Measurements from ENCODE around the gene BAG3.

Gene BAG3

DNA sequence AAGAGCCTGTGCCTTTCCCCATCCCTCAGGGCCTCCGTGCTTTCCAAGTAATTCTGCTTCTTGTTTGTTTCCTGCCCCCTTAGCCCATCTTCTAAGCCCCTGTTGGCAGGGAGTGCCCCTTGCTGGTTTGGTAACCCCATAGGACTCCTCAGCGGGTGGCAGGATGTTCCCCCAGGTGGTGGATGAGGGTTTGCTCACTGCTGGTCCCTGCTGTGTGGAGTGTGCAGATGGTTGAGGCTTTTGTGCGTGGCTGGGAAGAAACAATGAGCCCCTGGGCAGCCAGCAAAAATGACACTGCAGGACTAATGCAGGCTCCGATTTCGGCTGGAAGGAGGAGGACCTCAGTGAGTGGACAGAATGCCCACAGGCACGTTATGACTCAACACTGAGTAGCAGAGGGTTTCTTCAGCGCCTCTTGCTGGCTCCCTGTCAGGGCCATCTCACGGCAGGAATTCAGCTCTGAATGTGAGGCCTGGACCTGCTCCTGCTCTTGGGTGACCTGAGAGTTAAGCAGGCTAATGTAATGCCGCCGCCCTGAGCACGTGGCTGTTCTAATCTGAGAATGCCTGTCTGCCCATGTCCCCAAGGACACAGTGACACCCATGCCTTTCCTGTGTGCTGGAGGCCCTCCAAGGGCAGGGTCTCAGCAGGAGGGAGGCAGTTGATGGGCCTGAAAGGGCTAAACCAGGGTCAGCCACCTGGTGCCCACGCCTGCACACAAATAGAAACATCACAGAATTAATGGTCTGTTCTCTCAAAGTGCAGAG is 16.6 kb downstream of the BAG3 start:
- peak; percentile 28 for DNase-seq

DNA sequence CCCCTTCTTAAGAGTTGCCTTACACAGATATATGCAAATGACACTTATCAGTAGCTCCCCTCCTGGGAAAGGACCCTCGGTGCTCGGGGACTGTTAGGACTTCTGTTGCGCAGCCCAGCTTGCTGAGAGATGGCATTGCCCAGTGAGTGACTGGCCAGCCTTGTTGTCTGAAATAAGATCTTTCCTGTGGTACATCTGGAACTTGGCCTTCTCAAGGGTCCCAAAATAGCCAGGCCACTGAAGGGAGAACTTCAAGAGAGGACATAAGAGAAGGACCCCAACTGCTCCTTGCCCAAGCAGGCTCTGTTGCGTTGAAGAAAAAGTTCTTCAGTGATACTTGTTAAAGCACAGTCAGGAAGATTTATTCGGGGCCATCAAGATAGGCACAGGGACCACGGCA is 17.3 kb downstream of the BAG3 start:
- DNase-seq = no peak

DNA sequence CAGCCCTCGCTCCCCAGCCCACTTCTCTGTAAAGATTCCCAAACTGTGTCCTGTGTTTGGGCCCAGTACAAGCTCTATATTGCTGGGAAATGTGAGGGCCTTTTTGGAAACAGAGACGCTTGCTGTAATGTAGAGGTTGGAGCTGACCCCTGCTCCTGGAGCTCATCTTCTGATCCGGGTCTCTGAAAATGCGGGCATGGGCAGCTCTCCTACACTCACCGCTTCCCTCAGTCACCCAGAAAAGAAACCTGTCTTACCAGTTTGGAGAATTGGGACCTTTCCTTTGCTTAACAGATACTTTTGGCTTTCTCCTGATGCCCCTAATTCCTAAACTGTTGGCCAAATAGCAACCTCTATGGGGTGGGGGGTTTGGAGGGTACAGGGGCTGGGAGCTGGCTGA is 18.2 kb downstream of the BAG3 start:
- DNase-seq = no peak

DNA sequence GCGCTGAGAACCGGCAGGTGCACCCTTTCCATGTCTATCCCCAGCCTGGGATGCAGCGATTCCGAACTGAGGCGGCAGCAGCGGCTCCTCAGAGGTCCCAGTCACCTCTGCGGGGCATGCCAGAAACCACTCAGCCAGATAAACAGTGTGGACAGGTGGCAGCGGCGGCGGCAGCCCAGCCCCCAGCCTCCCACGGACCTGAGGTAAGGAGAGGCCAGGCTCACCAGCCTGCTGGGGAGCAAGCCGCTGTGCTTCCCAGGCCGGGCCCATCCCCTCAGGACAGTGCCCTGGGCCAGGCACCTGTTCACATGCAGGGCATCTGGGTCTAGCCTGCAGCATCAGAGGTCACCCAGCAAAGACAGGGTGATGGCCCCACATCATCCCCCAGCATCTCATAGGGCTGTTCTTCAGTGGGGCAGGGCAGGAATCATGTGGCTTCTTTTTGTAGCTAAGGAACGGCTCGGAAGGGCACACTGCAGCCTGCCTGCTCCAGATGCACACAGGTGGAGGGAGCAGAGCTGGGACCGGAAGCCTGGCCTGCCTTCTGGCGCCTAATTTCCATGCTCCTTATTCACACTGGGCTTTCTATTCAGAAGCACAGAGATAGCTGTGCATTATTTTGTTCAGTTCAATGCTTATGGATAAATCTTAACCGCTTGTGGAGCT is 18.9 kb downstream of the BAG3 start:
- DNase-seq = no peak

DNA sequence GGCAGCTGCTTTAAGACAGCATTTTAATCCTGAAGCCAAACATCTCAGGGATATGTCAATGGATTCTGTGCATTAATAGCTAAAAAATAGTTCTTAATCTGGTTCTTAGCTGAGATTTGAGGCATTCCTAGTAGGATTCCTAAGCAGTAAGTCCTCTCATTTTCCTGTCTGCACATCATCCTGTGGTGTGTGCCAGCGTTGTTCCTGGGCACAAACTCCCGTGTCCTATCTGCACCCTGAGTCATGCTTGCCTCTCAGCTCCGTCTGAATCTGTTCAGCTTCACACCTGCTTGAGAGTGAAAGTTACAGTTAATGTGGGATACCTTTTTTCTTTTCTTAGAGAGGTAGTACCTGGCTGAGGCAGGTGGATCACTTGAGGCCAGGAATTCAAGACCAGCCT is 19.5 kb downstream of the BAG3 start:
- no peak for DNase-seq

DNA sequence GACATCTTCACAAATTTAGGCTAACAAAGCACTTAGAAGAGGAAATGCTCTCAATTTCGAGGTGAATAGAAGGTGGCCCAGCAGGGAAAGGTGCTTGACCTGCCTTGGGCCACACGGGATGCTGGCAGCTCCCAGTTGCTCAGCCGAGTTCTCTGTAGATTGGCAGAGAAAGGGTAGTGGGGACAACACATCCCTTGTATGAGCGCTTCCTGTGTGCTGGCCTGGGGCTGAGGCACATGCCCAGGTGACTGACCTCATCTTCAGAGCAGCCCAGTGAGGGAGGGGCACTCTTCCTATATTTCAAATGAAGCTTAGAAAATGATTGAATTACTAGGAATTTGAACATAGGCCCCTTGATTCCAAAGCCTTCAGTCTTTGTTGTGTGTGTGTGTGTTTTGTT is 20.2 kb downstream of the BAG3 start:
- no peak for DNase-seq

DNA sequence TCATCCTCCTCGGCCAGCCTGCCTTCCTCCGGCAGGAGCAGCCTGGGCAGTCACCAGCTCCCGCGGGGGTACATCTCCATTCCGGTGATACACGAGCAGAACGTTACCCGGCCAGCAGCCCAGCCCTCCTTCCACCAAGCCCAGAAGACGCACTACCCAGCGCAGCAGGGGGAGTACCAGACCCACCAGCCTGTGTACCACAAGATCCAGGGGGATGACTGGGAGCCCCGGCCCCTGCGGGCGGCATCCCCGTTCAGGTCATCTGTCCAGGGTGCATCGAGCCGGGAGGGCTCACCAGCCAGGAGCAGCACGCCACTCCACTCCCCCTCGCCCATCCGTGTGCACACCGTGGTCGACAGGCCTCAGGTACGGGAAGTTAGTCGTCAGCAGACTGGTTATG is 21.1 kb downstream of the BAG3 start:
- no peak for DNase-seq

DNA sequence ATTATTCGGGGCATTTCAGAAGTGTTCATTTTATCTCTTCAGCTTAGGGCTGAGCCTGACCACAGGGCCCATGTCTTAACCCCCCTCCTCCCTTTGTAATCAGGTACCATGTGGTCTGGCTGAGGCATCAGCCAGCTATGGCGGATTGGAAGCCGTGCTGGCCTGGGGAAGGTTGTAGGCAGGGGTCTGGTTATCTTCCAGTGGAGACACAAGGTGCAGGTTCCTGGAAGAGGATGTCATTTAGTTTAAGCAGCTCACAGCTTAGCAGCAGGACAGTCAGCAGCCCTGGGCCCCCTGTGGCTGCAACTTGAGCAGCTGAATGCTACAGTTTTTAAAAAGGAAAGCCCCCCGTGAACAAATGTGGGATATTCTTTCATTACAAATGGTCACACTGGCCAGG is 22.1 kb downstream of the BAG3 start:
- DNase-seq = no peak

DNA sequence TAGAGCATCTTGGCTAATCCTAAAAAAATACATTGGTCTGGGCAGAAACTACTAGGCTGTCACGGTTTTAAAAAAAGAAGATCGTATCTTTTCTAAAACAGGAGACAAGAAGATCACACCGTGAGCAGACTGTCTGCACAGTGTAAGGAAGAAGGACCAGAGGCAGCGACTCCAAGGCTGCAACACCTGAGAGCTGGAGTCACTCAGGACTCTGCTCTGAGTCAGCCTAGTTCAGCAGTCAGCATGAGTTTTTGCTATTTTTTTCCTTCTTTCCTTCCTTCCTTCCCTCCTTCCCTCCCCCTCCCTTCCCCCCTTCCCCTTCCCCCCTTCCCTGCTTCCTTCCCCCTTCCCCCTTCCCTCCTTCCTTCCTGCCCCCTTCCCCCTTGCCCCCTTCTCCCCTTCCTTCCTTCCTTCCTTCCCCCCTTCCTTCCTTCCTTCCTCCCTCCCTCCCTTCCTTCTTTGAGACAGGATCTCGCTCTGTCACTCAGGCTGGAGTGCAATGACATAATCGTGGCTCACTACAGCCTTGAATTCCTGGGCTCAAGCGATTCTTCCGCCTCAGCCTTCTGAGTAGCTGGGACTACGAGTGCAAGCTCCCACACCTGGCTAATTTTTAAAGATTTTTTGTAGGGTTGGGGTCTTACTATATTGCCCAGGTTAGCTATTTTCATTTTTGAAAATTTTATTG is 24.4 kb downstream of the BAG3 start:
- DNase-seq = no peak

DNA sequence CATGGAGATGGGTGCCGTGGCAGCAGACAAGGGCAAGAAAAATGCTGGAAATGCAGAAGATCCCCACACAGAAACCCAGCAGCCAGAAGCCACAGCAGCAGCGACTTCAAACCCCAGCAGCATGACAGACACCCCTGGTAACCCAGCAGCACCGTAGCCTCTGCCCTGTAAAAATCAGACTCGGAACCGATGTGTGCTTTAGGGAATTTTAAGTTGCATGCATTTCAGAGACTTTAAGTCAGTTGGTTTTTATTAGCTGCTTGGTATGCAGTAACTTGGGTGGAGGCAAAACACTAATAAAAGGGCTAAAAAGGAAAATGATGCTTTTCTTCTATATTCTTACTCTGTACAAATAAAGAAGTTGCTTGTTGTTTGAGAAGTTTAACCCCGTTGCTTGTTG is 25.9 kb downstream of the BAG3 start:
- DNase-seq = no peak

DNA sequence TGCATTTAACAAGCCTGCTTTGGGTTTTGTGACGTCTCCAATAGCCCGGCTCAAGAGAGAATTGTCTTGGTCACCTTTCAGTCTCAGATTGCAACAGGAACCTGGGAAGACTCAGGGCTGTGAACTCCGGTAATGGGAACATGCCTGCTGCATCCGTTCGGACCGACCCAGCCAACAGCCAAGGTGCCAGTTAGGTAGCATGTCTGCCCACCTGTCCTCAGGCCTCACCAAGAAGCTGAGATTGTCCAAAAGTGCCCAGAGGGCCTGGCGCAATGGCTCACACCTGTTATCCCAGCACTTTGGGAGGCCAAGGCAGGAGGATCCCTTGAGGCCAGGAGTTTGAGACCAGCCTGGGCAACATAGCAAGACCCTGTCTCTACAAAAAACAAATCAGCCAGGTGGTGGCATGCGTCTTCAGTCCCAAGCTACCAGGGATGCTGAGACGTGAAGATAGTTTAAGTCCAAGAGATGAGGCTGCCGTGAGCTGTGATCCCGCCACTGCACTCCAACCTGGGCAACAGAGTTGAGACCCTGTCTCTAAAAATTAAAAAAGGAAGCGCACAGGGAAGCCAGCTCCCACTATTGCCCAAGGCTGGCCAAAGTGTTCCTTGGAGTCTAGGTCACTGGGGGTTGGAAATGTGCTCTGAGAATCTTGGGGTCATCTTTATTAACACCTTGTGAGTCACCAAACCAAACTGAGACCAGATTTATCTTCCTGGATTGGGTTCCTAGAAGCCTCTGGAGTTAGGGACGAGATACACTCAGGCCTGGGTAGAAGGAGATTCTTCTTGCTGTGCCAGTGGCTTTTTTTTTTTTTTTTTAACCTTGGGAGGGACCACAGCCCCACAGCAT is 26.9 kb downstream of the BAG3 start:
- DNase-seq = no peak

DNA sequence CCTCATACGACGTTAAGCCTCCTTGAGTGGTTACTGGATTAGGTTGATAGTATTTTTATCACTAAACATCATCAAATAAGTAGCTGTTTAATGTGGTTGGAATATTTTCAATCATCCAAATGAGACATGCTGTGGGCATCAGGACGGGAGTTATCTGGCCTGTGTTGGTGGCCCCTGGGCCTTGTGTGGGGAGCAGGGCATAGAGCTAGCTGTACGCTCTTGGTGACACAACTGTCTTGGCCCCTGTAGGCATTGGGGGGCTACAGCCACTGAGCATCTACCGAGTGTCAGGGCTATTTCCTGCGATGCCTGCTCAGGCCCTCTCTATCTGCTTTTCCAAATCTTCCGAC is 28.3 kb downstream of the BAG3 start:
- no peak for DNase-seq

DNA sequence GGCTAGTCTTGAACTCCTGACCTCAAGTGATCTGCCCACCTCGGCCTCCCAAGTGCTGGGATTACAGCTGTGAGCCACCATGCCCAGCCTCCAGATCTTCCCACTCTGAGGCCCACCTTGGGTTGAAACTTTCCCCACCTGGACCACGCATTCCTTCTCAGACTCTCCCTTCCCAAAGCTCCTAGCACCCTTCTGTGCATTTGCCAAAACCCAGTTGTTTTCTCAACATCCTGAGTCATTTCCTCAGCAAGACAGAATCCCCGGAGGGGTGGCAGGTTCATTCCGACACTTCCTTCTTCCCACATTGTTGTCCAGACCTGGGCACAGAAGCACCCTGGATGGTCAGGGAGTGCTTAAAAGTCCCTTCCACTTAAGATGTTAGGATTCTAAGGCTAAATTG is 28.9 kb downstream of the BAG3 start:
- no peak for DNase-seq

DNA sequence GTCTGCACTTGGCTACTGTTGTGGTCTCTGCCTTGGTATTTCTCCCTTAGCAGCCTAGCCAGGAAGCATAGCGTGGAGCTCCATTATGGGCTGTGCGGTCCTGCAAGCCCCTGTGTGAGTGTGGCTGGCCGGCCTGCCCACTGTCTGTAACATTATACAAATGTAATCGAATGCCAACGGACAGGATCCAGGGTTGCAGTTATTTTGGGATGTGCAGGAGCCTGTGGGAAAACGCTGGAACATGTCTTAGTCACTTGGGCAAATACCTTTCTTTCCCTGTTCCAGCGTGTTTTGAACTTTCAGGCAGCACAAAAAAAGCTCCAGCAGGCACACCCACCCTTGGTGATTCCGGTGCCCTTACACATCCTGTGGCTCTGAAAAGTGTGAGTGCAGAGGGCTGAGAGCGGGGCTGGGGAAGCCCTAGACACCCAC is 29.5 kb downstream of the BAG3 start:
- DNase-seq = no peak

DNA sequence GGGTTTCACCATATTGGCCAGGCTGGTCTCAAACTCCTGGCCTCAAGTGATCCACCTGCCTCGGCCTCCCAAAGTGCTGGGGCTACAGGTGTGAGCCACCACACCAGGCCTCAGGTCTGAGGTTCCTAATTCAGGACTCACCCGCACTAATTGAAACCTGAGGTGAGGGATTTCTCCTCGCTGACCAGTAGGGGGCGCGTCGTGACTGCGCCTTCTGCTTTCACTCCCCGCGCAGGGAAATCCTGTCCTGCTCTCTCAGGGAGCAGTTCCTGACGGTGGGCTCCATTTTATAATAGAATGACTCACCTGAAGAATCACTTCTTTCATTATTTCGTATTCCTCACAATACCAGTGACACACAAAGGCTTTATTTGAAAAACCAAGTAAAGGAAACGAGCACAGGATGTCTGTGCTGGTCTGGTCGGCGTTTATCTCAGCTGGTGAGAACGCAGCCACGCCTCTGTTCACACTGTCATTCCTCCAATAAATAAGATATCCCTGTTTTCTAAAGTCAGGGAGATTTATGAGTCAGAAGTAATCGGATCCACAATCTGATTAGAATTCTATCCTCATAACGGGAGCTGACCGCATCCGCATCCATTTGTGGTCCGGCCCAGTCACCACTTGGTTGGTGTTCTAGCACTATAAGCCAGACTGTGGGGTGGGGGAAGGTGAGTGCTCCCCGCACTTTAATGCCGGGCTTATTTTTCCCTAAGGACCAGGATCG is 35.4 kb downstream of the BAG3 start:
- peak; percentile 27 for DNase-seq

DNA sequence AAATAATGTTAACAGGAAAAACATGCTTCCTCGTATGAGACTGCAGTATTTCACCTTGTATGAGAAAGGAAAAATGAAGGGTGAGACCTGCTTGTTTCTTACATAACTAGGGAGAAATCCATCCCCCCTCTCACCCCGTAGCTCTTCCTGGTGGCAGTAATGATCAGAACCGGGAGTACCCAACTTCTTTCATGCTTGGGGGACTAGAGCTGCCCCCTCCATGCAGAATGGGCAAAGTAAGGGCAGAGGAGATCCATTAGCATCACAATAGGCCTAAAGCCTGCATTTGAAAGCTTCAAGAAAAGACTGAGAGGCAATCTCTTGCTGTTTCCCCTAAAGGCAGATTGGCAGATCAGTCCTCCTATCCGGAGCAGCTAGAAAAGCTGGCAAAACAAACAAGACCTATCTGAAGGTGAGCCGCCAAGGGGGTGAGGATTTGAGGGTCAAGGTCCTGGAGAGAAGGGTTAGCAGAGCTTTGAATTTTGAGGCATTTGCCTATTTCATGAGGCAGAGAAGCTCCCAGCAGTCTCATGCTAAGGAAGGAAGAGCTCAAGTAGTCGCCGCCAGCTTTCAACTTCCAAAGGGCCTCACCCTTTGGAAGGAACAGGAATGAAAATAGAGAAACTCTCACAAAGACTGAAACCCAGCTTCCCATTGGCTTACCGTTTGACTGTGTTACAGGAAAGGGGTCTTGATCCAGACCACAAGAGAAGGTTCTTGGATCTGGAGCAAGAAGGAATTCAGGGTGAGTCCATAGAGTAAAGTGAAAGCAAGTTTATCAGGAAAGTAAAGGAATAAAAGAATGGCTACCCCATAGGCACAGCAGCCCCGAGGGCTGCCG is 36.2 kb downstream of the BAG3 start:
- no peak for DNase-seq

DNA sequence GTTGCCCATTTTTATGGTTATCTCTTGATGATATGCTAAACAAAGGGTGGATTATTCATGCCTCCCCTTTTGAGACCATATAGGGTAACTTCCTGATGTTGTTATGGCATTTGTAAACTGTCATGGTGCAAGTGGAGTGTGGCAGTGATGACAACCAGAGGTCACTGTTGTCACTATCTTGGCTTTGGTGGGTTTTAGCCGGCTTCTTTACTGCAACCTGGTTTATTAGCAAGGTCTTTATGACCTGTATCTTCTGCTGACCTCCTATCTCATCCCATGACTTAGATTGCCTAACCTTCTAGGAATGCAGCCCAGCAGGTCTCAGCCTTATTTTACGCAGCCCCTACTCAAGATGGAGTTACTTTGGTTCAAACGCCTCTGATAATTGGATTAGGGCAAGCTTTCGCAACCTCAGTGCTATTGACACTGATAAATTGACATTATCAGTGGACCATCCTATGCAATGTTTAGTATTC is 36.9 kb downstream of the BAG3 start:
- DNase-seq = no peak

DNA sequence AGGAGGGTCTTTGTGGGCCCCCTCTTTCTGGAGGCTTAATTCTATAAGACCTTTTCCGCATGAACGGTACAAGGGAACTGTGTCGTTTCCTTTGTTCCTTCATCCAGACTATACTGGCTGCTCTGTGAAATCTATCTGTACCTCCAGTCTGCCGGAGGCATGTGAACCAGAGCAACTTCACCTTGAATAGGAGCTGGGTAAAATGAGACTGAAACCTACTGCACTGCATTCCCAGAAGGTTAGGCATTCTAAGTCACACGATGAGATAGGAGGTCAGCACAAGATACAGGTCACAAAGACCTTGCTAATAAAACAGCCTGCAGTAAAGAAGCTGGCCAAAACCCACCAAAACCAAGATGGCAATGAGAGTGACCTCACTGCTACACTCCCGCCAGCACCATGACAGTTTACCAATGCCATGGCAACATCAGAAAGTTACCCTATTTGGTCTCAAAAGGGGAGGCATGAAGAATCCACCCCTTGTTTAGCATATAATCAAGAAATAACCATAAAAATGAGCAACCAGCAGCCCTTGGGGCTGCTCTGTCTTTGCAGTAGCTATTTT is 37.9 kb downstream of the BAG3 start:
- DNase-seq = no peak

DNA sequence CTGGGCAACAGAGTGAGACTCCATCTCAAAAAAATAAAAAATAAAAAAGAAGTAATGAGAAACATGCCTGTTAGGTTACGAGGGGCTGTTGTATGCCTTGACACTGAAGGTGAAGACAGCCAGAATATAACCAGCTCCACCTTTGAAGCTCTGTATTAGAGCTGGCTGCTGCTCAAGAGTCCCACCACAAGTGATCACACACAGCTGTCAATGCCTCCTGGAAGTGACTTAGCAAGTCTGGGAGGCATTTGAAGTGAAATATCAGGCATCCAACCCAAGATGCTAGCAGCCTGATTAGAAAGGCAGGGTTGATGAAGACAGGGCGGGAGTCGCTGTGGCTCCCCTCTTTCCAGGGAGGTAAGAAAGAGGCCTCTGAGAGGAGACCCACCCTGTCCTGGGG is 40.5 kb downstream of the BAG3 start:
- DNase-seq = no peak

DNA sequence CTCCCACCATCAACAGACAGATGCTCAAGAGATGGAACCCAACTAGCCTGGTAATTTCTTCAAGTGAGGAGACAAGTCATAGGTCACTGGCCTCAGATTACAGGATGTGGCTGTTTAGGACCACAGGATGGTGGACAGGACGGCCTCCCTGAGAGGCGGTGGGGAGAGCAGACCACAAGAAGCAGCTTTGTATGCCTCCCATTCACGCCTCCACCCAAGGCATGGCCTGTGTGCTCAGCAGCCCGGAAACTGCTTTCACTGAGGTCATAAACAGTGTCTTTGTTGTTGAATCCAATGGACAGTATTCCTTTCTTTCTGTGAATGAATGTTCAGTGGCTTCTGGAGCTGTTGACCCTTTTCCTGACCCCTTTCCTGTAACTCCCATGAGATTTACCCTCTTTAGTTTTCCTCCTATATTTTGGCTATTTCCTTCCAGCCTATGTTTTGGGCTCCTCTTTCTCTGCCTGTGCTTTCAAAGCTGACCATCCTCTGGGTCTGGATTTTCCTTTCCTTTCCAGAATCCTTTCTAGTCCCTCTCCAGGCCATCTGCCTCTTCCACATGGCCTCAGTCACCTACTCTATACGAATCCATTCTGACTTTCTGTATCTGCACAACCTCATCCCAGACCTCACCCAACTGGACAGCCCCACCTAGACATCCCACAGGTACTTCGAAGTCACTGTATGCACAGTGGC is 42.2 kb downstream of the BAG3 start:
- no peak for DNase-seq

DNA sequence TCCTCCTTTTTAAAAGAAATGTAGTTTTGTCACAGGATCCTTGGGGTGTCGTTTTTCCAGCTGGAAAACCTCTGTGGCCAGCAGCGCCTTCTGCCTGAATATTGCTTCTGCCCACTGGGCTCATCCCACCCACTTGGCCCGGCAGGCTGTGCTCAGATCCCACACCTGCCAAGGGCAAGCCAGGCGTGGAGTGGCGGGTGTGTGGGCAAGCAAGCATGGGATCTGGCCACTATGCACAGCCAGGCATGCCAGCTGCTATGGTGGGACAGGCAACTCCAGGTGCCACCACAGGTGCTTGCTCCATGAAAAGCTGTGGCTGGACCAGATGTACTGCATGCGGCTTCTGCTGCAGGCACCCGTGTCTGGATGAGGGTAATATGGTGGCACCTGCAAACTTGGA is 43.4 kb downstream of the BAG3 start:
- no peak for DNase-seq

Data from NCI-H1092 (cell line).